ENCODE results near the gene PAK4.
"Not testable (repeated sequence)": the region's sequence is repeated elsewhere in the genome, so short reads cannot be mapped to it uniquely, and the experiment has no call there.

PAK4 gene

DNA sequence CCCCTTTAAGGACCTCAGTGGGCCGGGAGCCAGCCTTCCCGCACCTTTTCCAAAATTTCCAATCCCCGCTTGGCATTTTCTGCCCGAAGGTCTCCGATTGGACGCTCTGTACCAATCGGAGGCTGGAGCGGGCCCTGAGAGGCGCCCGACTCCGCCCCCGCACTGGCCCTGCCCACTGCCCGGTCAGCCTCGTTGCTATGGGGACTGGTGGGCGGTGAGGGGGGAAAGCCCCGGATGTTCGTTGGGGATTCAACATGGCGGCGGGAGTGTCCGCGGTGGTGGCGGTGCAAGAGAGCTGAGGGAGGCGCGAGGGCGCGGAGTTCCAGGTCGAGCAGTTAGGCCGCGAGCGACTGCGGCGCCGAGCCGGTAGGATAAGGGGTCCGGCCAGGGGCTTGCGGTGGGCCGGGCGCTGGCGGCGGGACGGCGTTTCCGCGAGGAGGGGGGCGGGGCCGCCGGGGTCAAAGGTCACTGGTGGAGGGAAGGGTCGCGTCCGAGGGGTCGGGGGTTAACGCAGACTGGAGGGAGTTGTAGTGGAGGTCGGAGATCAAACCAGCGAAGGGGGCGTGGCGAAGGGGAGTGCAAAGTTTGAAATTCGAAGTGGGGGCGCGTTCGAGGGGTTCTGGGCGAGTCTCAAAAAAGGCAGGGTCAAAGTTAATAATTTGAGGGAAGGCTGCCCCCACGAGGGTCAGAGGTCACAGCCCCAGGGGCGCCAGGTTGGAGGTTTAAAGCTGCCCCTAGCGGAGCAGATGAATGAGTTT, at the start of gene PAK4:
Gene PAK4, plus strand, starts transcription at position 233 of the 758 bp plus-strand sequence. CDS start 43,768 bp downstream, outside the sequence.
- DNase-seq (ENCODE audit: low read depth): peak; percentile 92

DNA sequence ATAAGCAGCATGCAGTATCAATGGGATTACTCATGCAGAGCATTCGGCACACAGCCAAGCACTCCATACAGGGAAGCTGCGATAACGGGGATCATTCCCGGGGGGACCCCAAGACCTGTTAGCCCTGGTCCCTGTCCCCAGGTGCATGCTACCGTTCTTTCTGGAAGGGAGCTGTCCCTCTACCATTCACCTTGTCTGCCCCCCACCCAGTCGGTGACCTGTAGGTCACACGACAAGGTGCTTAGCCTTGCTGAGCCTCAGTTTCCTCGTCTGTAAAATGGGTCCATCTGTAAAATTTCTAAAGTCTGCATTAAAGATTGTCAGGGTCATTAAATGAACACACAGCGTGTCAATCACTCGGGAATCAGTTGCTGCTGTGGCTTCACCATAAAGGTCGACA, 48.3 kb upstream of the PAK4 start:
- DNase-seq (ENCODE audit: low read depth): no peak

DNA sequence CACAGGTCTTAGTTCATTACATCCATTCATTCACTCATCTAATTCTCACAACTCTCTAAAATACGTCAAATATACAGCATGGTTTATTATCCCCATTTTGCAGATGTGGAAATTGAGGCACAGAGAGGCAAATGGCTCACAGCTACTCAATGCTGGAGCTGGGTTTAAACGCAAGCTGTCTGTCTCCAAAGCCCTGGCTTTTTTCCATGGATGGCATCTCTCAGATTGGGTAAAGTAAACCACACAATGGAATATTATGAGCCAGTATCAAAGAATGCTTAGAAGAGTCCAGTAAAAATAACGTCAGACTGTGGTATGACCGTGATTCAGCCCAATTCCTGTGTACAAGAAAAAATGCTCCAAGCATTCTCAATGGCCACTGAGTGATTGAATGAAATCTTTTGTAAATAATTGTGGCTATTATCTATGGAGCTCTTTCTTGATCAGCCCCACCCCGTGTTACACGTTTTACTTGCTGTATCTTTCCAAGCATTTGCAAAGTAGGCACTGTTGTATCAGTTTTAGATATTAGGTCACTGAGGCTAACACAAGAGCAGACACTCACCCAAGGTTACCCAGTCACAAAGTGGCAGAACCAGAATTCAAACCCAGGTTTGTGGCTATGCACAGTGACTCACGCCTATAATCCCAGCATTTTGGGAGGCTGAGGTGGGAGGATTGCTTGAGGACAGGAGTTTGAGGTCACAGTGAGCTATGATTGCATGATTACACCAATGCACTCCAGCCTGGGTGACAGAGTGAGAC, 47.0 kb upstream of the PAK4 start:
- DNase-seq (ENCODE audit: low read depth): no peak

DNA sequence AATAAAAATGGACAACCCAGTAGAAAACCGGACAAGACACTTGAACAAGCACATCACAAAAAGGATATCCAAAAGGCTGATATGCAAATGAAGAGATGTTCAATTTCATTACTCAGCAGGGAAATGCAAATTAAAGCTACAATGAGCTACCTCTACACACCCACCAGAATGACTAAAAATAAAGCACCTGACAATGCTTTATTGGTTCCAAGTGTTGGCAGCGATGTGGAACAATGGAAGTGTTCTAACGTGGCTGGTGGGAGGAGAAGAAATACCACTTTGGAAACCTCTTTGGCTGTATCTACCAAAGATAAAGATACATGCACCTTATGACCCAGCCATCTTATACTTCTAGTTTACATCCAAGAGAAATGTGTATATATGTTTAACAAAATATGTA, 45.2 kb upstream of the PAK4 start:
- DNase-seq (ENCODE audit: low read depth): no peak

DNA sequence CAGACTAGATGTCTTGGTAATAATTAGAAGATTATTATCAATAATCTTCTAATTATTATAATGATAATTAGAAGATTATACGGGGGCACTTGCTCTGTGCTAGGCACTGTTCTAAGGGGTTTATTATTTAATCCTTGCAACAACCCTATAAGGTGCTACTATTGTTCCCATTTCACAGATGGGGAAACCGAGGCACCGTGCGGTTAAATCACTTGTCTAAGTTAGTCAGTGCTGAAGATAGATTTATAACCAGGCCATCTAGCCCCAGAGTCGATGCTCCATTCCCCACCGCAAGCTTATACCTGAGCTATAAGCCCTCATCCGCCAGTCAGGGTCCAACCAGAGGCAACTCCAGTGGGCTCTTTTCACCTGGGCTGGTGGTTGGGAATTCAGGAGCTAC, 43.4 kb upstream of the PAK4 start:
- no peak for DNase-seq (ENCODE audit: low read depth)

DNA sequence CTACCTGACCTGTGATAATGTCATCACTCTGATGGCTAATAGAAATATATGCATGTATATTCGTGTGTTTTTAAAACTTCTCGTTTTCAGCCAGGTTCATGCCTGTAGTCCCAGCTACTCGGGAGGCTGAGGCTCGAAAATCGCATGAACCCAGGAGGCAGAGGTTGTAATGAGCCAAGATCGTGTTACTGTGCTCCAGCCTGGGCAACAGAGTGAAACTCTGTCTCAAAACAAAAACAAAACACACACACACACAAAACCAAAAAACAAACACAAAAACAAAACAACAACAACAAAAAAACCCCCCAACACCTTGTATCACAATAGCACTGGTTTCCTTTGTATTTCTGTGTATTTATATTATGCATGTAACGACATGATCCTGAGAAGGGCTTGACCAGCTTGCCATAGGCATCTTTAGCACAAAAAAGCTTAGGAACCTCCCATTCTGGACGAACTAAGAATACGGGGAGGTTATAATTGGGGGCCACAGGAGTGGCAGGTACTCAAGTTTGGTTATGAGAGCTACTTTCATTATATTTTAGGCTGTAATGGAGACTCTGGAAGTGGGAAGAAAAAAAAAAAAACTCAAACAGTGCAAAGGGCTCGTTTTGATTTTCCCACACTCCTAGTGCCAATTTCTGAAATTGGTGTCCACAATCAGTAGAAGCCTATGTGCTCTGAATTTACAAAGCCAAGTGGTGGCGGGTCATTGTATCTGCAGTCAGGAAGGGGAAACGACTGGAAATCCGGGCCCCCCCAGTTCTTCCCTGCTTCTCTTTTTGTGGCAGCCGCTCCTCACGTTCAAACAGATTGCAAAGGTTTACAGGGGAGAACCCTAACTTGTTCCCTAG, 42.6 kb upstream of the PAK4 start:
- DNase-seq (ENCODE audit: low read depth): no peak

DNA sequence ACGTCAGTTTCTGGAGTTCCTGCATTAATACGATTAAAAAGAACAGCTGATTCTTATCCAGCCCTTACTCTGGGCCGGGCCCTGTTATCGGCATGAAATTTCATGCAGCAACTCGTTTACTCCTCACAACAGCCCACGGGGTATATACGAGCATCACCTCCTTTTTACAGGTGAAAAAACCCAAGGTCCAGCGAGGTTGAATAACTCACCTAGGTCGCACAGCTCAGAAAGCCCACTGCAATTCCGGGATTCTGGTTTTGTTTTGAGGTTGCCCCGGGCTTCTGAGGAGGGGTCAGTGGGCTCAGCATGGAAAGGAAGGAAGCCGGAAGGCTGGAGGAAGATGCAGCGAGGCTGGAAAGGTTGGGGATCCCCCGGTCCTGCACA, 42.0 kb upstream of the PAK4 start:
- no peak for DNase-seq (ENCODE audit: low read depth)

DNA sequence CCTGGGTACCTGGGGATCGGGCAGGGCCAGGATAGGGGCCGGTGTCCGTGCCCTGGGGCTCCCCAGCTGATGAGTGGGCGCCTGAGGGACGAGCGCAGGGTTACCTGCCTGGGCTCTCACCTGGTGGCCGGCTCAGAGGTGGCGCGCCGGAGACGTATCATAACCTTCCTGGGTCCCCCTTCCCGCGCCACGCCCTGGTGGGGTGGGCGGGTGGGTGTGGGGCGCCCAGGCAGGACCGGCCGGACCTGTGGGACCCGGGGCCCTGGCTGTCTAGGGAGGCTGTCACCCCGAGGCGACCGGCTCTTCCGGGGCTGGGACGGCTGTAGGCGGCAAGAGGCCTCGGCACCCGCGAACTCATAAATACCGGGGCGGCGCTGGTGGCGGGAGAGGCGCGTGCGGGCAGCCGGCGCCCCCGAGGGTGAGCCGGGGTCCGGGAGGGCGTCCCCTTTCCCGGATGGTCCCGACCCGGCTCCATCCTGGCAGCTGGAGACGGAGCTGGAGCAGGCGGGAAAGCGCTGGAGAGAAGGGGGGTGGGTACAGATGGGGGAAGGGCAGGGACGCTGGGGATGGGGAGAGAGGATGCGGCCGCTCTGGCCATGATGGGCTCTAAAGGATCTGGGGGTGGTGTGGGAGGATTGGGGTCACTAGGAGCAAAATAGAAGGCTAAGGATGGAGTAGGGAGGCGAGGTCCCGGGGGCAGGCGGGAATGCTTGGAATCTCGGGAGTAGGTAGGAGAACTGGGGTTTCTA, 41.4 kb upstream of the PAK4 start, which contains the start of gene ACP7:
Gene ACP7, plus strand, starts transcription at position 386 of the 749 bp plus-strand sequence. CDS start 902 bp downstream, outside the sequence.
- DNase-seq (ENCODE audit: low read depth): no peak

DNA sequence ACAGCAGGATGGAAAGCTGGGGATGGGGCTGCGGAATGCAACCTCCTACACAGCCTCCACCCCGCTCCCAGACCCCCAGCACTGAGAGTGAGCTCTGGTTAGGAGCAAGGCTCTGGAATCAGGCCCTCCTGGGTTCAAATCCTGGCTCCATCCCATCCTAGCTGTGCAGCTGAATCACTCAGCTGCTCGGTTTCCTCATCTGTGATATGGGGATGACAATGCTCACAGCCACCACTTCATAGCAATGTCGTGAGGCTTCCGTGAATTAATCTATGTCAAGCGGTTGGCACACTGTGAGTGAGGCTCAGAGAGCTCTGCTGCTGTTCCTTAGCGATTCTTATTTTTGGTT, 40.9 kb upstream of the PAK4 start:
- DNase-seq (ENCODE audit: low read depth): no peak

DNA sequence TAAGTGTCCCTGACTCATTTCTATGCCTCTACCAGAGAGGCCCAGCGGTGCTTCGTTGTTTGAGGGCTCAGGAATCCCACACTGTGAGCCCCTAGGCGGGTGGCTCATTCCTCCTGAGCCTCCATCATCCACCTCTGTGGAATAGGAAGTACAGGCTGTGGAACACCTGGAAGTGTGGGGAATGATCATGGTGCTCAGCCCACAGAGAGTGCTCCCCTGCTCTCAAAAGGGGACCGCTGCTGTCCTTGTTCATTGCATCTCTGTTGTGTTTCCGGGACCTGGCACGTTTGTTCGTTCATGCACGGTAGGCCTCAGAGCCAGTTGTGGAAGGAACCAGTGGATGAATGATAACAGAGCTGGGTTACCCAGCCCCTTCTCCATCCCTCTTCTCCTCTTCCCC, 40.2 kb upstream of the PAK4 start:
- DNase-seq (ENCODE audit: low read depth): no peak

DNA sequence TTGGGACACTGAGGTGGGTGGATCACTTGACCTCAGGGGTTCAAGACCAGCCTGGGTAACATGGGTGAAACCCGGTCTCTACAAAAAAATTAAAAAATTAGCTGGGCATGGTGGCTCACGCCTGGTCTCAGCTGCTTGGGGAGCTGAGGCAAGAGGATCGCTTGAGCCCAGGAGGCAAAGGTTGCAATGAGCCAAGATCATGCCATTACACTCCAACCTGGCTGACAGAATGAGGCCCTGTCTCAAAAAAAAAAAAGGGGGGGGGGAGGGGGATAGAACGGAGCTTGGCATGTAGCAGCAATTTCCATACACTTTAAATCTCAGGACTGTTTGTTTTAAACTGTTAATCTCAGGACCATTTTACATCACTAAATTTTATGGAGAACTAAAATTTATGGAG, 39.2 kb upstream of the PAK4 start:
- no peak for DNase-seq (ENCODE audit: low read depth)

DNA sequence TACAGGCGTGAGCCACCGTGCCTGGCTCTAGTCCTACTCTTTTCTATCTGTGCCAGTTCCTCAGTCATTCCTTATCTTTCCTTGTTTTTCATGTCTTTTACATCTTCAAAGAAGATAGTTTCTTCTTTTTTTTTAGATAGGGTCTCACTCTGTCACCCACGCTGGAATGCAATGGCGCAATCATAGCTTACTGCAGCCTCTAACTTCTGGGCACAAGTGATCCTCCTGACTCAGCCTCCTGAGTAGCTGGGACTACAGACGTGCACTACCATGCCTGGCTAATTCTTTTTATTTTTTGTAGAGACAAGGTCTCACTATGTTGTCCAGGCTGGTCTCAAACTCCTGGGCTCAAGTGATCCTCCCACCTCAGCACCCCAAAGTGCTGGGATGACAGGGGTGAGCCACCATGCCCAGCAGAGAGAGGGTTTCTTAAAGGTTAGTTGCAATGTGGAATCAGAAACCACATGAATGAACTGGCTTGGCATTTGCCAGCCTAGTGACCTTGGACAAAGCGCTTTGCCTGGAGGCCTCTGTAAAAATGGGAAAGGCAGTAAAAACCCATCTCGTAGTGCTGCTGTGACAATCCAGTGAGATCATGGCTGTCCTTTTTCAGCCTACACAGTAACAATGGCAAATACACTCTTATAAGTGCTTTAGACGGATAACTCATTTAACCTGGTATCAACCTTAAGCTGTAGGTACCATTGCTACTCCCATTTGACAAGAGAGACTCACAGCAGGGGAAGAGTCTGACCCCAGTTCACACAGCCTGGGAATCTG, 37.5 kb upstream of the PAK4 start:
- DNase-seq (ENCODE audit: low read depth): no peak

DNA sequence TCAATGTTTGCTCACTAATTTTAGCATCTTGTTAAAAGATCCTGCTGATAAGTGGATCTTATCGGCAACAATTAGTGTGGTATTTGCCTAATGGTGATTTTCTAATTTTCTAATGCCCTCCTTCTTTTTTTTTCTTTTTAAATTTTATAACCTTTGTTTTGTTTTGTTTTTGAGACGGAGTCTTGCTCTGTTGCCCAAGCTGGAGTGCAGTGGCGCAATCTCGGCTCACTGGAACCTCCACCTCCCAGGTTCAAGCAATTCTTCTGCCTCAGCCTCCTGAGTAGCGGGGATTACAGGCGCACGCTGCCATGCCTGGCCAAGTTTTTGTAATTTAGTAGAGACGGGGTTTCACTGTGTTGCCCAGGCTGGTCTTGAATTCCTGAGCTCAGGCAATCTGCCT, 35.6 kb upstream of the PAK4 start:
- not testable (repeated sequence) for DNase-seq (ENCODE audit: low read depth)

DNA sequence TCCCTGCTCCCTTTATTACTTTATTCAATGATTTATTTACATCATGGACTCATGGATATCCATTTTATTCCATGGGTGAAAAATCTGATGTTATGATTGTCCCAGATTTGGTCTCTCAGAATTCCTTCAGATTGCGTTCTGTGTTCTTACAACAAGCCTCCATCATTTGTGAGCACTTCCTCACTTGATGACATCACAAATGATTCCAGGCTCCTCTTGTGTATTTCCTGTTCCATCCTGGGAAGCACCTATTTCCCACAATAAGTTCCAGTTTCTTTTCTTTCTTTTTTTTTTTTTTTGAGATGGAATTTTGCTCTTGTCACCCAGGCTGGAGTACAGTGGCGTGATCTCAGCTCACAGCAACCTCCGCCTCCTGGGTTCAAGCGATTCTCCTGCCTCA, 34.7 kb upstream of the PAK4 start:
- no peak for DNase-seq (ENCODE audit: low read depth)

DNA sequence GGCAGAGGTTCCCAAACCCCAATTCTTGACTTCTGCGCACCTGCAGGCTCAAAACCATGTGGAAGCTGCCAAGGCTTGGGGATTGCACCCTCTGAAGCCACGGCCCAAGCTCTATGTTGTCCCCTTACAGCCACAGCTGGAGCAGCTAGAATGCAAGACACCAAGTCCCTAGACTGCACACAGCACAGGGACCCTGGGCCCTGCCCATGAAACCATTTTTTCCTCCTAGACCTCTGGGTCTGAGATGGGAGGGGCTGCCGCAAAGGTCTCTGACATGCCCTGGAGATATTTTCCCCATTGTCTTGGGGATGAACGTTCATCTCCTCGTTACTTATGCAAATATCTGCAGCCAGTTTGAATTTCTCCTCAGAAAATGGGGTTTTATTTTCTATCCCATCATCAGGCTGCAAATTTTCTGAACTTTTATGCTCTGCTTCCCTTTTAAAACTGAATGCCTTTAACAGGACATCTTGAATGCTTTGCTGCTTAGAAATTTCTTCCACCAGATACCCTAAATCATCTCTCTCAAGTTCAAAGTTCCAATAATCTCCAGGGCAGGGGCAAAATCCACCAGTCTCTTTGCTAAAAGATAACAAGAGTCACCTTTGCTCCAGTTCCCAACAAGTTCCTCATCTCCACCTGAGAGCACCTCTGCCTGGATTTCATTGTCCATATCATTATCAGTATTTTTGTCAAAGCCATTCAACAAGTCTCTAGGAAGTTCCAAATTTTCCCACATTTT, 29.6 kb upstream of the PAK4 start:
- DNase-seq (ENCODE audit: low read depth): not testable (repeated sequence)

DNA sequence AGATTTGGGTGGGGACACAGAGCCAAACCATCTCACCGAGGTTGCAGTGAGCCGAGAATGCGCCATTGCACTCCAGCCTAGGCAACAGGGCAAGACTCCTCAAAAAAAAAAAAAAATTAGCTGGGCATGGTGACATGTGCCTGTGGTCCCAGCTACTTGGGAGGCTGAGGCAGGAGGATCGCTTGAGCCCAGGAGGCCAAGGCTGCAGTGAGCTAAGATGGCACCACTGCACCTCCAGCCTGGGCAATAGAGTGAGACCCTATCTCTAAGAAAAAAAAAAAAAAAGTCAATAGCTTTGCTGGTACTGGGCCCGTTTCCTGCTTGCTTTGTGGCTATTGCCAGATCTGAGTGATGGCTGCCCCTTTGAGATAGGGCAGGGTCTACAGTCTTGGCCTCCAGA, 28.3 kb upstream of the PAK4 start:
- DNase-seq (ENCODE audit: low read depth): no peak

DNA sequence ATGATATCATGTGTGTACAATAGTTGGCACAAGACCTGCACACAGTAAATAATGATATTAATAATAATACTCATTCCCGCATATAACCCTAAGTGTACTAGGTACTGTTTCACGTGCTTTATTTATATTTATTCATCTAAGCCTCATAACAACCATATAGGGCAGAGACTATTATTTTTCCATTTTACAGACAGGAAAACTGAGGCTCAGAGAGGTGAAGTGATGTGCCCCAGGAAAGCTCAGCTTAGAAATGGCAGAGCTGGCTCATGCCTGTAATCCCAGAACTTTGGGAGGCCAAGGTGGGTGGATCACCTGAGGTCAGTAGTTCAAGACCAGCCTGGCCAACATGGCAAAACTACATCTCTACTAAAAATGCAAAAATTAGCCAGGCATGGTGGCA, 27.9 kb upstream of the PAK4 start:
- DNase-seq (ENCODE audit: low read depth): no peak

DNA sequence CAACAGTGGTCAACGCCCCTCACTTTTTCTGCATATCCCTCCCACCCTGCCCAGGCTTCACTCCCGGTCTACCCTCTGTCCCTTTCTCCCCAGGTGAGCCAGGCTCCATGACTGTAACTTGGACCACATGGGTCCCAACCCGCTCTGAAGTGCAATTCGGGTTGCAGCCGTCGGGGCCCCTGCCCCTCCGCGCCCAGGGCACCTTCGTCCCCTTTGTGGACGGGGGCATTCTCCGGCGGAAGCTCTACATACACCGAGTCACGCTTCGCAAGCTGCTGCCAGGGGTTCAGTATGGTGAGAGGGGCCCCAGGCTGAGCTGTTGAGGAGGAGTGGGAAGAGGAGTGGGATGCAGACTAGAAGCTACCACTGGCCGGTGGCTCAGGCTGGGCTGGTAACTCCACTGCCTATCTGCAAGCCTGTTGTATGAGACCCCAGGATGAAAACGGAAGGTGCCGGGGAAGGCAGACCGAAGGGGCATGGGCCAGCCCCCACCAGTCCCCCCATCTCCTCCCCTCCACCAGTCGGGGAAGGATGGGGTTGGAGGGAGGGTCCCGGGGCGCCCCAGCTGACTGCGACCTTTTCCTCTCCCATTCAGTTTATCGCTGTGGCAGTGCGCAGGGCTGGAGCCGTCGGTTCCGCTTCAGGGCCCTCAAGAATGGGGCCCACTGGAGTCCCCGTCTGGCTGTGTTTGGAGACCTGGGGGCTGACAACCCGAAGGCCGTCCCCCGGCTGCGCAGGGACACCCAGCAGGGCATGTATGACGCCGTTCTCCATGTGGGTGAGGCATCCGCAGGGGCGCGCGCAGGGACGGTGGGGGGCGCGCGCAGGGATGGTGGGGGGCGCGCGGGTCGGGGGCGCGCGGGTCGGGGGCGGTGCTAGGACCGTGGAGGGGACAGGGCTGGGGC, 27.0 kb upstream of the PAK4 start:
- no peak for DNase-seq (ENCODE audit: low read depth)

DNA sequence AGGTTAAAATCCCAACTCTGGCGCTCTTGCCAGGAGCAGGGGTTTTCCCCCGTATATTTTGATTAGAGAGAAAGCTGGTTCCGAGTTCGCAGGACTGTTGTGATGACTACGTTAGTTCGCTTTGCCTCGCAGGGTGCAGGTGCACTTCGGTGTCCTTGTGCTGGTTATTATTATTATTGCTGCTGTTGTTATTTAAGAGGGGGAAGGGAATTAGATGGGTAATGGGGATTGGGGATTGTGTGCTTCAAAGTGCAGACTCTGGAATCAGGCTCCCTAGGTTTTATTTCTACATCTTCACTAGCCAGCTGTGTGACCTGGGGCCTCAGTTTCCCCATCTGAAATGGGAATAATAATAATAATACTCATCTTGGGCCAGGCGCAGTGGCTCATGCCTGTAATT, 26.2 kb upstream of the PAK4 start:
- no peak for DNase-seq (ENCODE audit: low read depth)
